ENCODE results near the gene NCOA1. TPM values are rescaled to one million over a fixed set of nuclear protein-coding genes. Genes with fewer than 3 reads are reported as not detected.

Gene NCOA1
- total and polyA plus RNA-seq, 2 of the 4 experiments (the other 2 are of a cell fraction), result 6.7 to 11.3 TPM

- WGBS, 2 experiments (ENCODE audit: extremely low coverage in 2 of 2, insufficient read length in 1 of 2), result no CpG with 5 or more reads among the region's 4 CpGs
- no peak for DNase-seq
Measured at GRCh38 chr2:24579053-24579803, 88.2 kb downstream of the NCOA1 start.

More at GRCh38 chr2:24579053-24579803, 88.2 kb downstream of the NCOA1 start:
- POLR2A ChIA-PET (ENCODE audit: unreplicated experiment), result no interaction called here
- no peaks in the 10 kb centered on the region for H3K9me3 ChIP-seq (ENCODE audit: control insufficient read depth, insufficient read depth, low read length)
- peaks cover 7 to 9% of the 10 kb centered on the region in 2 experiments; a peak in 3 of 4 replicates for H3K79me1 ChIP-seq (ENCODE audit: low read depth in 1 of 2, low read length in 2 of 2)
- no peak overlapping the region for H2AK5ac ChIP-seq (ENCODE audit: low read depth, low read length)
- H2BK120ac ChIP-seq (ENCODE audit: low read depth, low read length), result no peak overlapping the region
- no peak overlapping the region for H4K91ac ChIP-seq (ENCODE audit: insufficient read depth, low read depth, low read length)
- H3K56ac ChIP-seq (ENCODE audit: extremely low read depth, insufficient read depth, low read length), result no peak overlapping the region
- no peak overlapping the region for H3K4me3 ChIP-seq (ENCODE audit: insufficient read depth, low read depth, low read length)
- H3K4me2 ChIP-seq (ENCODE audit: low read depth, low read length), result no peak overlapping the region
- no peak overlapping the region for H3K23ac ChIP-seq (ENCODE audit: low read depth, low read length)
- no peak overlapping the region for H2BK5ac ChIP-seq (ENCODE audit: low read depth, low read length, poor library complexity, severe bottlenecking)
- no peak for TF ChIP-seq MXI1 (IDR thresholded peaks at IDR 0.05; ENCODE audit: borderline replicate concordance, low read depth, low read length)
- no peak for TF ChIP-seq POLR2A (IDR thresholded peaks at IDR 0.05; ENCODE audit: low read depth, low read length)
- no peak for TF ChIP-seq USF2 (IDR thresholded peaks at IDR 0.05; ENCODE audit: low read depth, low read length)
- no peak for TF ChIP-seq RCOR1 (IDR thresholded peaks at IDR 0.05; ENCODE audit: insufficient replicate concordance, low read length)
- TF ChIP-seq CHD1 (IDR thresholded peaks at IDR 0.05; ENCODE audit: low read depth, low read length), result no peak
- TF ChIP-seq NFE2L2 (IDR thresholded peaks at IDR 0.05; ENCODE audit: low read depth, low read length), result no peak
- TF ChIP-seq RAD21 (IDR thresholded peaks at IDR 0.05; ENCODE audit: low read length), result no peak
- no peak for TF ChIP-seq MAZ (IDR thresholded peaks at IDR 0.05; ENCODE audit: borderline replicate concordance, low read depth, low read length)
- no peak for TF ChIP-seq RFX5 (IDR thresholded peaks at IDR 0.05; ENCODE audit: low read depth, low read length)
- no peak for TF ChIP-seq MAFK (IDR thresholded peaks at IDR 0.05; ENCODE audit: low read depth, low read length)
- no peak for TF ChIP-seq CEBPB (IDR thresholded peaks at IDR 0.05; ENCODE audit: low read depth, low read length)
- TF ChIP-seq FOS (IDR thresholded peaks at IDR 0.05; ENCODE audit: low read depth, low read length), result no peak
- no peak for TF ChIP-seq BHLHE40 (IDR thresholded peaks at IDR 0.05; ENCODE audit: low read depth, low read length)
- no peak for TF ChIP-seq SMC3 (IDR thresholded peaks at IDR 0.05; ENCODE audit: low read depth, low read length)
- TF ChIP-seq CTCF (conservative IDR thresholded peaks at IDR 0.05; ENCODE audit: low read depth, low read length), result no peak
- TF ChIP-seq ELK1 (IDR thresholded peaks at IDR 0.05; ENCODE audit: borderline replicate concordance, low read depth, low read length), result no peak
- H4K5ac ChIP-seq (ENCODE audit: low read depth, low read length), result no peak overlapping the region
- dilution Hi-C loops (cut with HindIII; ENCODE audit: low sequenced_read_pairs, unreplicated experiment) (no loop called here), intact Hi-C loops (cut with micrococcal nuclease) (no loop called here), in situ Hi-C loops (cut with MboI; ENCODE audit: low sequenced_read_pairs) (no loop called here)
- no peak overlapping the region for H3K9ac ChIP-seq (ENCODE audit: low read depth, low read length)
- no peak overlapping the region for H2BK15ac ChIP-seq (ENCODE audit: low read depth, low read length)
- no peak overlapping the region for H3K4ac ChIP-seq (ENCODE audit: low read depth, low read length)
- no TSS peak for BruUV-seq (replicated peaks)
- peaks cover 3% of the 10 kb centered on the region; the same call in 1 of the 2 replicates for H4K20me1 ChIP-seq (ENCODE audit: insufficient read depth, low read length)
- H3K27me3 ChIP-seq (ENCODE audit: control insufficient read depth, insufficient read depth, low read length), result no peaks in the 10 kb centered on the region
- H3K4me1 ChIP-seq (ENCODE audit: control insufficient read depth, insufficient read depth, low read length), result no peaks in the 10 kb centered on the region
- no peaks in the 10 kb centered on the region for H3K36me3 ChIP-seq (ENCODE audit: control insufficient read depth, insufficient read depth, low read length)
- no peak overlapping the region for H3K18ac ChIP-seq (ENCODE audit: low read depth, low read length)
- no peaks in the 10 kb centered on the region for H3K9me1 ChIP-seq (ENCODE audit: insufficient read depth, low read length)
- H2AK9ac ChIP-seq (replicated peaks; ENCODE audit: low read depth, low read length, poor library complexity), result no peak overlapping the region
- H3K27ac ChIP-seq (ENCODE audit: insufficient read depth, low read length), result no peak overlapping the region
- no peak for ATAC-seq (ENCODE audit: low read depth)
- no peak overlapping the region for H3K14ac ChIP-seq (replicated peaks; ENCODE audit: low read depth, low read length)
- no peak overlapping the region for H2BK20ac ChIP-seq (ENCODE audit: low read depth, low read length)
- no peak overlapping the region for H4K8ac ChIP-seq (ENCODE audit: low read depth in 2 of 2, low read length in 2 of 2)
- CTCF ChIA-PET, result interaction anchor here (1.0 kb wide), 1 partner anchor 14 kb away, joined by 4 read pairs; no protein-coding TSS in a partner anchor
- no peak overlapping the region for H2AFZ ChIP-seq (replicated peaks; ENCODE audit: low read length, poor library complexity)

Measured in IMR-90 (cell line).